ENCODE data around the gene MARF1.
"Not testable (repeated sequence)": the region's sequence is repeated elsewhere in the genome, so short reads cannot be mapped to it uniquely, and the experiment has no call there.

Gene MARF1

DNA sequence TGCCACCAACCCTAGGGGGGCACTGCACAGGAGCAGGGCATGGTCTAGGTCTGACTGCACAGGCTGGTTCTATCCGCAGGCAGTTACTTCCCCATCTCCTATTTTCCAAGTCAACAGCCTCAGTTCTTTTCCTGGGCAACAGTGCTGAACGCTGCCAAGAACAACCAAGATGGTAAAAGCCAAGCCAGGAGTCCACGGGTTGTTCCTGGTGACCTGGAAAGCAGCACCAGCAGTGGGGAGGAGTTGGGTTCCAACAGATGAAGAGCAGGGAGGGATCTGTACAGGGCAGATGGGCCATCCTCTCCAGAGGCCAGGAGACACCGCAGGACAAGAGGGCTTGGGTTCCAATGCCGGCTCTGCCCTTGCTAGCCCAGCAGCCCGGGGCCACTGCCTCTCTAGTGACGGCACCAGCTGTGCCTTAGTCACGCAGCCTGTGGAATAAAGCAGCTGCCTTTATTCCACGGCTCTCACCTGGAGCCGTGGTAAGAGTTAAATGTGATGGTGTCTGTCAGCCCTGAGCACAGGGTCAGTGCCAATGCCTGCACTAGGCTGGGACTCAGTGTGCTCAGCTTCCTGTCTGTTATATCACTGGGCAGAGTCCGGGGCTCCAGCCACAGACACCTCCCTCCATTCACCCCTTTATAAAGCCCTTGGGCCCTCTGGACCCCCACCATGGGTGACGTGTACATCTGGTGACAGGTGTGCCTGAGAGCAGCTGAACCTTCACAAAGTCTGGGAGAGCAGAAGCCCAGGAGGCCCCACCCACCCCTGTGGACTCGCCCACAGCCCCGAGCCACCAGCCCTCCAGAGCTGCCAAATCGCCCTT, 44.9 kb downstream of the MARF1 start:
- no peak for DNase-seq (ENCODE audit: low spot score)

DNA sequence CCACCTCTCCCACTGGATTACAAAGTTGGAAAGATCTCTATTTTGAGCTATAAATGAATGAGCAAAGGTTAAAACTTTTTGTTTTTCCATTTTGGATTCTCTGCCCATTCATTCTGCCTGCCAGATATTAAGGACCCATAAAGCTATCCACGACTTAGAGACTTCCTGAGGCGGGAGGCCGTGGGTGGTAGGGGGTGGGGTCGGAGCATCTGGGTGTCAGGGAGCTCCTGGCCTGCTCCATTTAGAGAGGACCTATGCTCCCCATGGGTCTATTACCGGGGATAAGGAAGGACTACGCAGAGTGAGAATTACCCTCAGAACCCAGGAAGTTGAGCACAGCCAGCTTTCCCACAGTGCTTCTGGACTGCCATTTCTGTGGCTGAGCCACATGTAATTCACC, 45.8 kb downstream of the MARF1 start:
- DNase-seq (ENCODE audit: low spot score) = no peak

DNA sequence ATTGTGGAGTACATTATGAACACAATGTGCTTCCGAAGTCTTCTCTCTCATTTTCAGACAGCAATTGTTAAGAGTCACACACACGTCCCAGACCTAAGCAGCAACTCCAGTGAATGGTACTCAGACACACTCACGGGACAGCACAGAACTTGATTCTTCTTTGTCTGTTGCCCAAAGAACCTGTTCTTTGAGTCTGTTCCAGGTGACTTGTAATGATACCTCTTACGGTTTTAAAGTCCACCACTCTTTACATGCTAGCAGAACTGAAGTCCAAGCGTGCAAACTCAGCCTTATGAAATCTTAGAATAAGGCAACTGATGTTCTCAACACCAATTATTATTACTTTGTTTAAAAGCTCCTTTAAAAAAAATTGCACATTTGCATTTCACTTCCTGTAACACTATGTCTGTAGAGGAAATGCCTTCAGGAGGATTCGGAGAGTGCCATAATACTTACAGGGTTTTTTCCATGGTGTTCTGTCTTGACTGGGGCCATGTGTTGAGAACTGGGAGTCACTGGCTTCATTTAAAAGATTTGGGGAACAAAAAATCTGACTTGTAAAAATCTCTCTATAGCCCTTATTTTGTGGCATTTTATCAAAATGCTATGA, 48.1 kb downstream of the MARF1 start:
- DNase-seq (ENCODE audit: low spot score) = no peak

DNA sequence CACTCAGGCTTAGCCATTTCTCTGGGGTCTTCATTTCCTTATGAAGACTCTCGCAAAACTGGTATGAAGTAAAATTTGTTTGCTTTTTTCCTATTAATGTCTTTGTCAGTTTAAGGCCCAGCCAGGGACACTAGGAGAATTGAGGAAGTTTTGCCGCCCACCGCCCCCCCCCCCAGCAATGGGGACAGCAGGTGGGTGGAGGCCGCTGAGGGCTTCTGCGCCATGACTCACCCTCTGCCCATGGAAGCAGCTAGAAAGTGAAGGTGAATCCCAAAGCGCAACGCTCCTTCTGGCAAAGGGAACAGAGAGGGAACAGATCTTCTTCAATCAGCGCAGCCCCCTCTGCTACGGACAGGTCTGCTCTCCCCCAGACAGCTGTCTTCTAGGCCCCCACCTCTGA, 49.7 kb downstream of the MARF1 start:
- no peak for DNase-seq (ENCODE audit: low spot score)

DNA sequence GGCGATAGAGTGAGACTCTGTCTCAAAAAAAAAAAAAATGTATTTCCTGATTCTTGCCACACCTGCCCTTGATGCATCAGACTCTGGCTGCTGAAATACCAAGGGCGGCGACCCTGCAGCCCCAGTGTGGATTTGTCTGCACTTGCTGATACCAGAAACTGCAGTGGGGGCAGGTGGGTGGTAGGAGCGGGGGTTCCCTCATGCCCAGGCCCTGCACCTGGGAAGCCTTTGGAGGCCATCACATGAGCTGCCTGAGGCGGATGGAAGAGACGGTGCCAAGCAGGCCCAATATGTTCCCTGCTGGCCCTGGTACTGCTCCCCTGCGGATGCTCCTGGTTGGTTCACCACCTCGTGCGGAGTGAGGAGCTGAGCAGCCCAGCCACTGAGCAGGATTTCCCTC, 50.6 kb downstream of the MARF1 start:
- no peak for DNase-seq (ENCODE audit: low spot score)

DNA sequence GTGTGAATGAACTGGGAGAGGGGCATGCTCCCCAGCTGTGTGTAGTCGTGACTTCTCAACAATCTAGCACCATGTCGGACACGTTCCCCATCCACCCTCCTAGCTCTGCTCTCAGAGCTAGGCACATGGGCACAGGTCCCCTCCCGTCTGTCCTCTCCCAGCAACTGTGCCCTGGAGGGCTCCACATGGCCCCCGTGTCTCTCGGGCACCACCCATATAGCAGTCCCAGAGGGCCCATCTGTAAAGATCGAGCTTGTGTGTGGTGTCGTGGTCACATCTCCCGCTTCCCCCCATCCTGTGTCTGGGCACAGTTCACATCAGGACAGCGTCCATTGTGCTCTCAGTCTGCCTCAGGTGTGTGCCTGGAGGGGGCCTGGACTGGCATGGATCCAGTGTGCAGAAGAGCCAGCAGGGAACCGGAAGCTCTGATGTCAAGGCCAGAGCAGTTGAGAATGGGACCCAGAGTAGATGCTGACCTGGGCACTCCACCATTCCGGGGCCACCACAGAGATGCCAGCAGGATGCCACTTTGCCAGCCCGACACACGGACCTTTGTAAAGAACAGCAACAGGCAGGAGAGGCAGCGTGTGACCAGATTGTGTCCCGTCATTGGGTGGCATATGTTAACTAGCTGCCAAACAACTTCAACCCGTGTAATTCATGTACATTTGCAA, 55.7 kb downstream of the MARF1 start:
- DNase-seq (ENCODE audit: low spot score) = no peak

DNA sequence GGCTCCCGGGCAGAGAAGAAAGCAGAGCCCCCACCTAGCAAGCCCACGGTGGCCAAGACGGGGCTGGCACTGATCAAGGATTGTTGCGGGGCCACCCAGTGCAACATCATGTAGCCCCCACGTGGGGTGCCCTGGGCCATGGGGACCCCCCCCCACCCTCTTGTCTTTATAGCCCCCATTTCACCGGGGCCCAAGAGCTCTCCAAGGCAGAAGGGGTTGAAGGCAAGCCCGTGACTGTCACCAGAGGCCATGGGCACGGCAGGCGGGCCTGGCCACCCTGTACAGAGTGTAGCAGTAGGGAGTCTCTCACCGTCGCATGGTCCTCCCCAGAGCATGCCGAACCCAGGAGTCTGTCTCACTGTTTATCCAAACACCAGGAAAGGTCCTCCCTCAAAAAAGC, 56.2 kb downstream of the MARF1 start:
- DNase-seq (ENCODE audit: low spot score) = no peak

DNA sequence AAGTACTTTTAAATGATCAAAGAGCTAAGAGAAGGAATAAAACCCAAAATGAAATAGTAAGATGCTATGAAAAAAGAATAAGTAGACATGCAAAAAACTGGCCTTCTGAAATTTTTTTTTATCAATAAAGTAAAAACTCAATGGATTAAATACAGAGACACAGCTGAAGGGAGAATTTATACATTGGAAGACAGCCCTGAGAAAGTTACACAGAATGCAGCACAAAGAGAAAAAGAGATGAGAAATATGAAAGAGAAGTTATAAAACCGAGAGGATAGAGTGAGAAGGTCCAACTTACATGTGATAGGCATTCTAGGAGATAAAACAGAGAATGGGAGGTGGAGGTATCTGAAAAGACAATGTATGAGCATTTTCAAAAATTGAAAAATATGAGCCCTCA, 57.0 kb downstream of the MARF1 start:
- no peak for DNase-seq (ENCODE audit: low spot score)

DNA sequence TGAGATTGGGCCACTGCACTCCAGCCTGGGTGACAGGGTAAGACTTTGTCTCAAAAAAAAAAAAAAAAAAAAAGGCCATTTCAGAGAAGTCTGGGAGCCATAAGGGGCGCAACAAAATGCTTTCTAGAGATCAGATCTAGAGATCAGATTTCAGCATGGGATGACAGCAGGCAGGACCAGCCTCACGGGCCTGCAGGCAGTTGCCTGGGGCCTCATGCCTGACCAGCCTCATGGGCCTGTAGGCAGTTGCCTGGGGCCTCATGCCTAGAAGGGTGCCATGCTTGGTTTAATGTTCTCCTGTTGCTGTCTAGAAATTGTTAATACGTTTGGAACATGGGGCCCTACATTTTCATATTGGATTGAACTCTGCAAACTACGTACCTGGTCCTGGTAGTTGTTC, 59.4 kb downstream of the MARF1 start:
- no peak for DNase-seq (ENCODE audit: low spot score)

DNA sequence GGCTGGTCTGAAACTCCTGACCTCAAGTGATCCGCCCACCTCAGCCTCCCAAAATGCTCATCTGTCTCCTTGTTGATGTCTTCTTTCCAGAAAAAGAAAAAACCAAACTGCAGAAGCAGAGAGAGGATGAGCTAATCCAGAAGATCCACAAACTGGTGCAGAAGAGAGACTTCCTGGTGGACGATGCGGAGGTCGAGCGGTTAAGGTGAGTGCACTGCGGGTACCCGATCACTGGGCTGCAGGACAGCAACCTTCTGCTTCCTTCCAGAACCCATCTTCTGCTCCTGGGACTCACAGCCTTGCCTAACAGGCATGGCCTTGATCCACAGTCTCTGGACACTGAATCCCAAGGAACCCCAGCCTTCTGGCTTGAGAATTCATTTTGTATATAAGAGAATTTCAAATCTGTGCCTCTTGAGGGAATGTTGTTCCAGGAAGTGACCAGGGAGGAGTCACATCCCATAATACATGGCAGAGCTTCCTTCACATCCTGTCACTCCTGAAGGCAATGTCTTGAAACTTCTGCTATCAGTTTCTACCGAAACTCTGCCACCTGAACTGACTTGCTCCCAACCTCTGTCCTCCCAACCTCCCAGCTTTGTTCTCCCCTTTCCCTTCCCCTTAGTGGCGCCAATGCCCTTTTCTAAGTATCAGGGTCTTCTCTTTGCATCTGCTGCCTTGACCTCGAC, 61.7 kb downstream of the MARF1 start:
- no peak for DNase-seq (ENCODE audit: low spot score)

DNA sequence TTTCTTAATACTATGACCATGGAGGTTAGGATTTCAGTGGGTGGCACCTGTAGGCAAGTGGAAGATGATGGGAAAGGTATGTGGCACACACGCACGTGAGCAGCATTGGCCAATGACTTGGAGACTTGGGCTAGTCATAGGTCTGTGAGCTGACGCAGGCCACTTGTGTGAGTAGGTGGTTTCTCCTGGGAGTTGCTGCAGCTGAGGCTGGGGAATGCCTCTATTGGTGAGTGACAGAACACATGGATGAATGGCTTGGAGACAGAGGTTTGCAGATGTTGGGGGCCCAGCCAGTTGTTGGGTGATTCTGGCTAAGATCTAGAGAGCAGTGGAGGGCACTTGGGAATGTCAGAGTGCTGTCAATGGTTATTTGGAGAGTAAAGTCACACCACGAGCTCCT, 64.1 kb downstream of the MARF1 start:
- no peak for DNase-seq (ENCODE audit: low spot score)

DNA sequence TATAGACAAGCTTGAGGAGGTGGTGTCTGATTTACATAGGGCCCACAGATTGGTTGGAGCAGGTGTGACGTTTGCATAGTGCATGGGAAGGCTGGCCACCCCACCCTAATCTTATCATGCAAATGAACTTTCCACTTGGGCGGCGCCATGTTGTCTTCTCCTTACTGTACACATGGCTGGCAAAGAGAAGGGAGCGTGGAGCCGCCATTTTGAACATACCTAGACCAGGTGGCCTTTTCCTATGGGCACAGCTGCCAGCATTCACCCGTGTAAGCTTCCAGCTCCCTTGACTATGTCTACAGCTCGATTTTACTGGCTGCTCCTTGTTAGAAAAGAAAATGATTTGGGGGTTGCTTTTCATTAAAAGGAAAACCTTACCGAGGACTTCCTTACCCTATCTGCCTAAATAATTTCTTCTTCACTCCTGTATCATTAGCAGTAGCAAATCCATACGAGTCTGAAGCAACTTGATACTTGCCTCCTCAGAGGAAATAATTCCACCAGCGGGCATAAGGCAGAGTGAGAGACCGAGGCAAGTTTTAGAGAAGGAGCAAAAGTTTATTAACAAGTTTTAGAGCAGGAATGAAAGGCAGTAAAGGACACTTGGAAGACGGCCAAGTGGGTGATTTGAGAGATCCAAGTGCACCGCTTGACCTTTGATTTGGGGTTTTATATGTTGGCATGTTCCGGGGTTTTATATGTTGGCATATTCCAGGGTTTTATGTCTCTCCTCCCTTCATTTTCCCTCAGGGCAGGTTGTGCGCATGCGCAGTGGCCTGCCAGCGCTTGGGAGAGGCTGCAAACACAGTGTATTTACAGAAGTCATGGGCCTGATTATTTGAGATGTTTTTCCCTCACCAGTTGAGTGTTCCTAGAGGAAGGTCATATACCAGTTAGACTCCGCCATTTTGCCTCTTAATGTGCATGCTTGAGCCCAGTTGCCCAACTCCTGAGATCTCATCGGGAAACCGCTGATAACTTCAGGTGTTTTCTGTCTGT, 65.7 kb downstream of the MARF1 start:
- DNase-seq (ENCODE audit: low spot score) = no peak

DNA sequence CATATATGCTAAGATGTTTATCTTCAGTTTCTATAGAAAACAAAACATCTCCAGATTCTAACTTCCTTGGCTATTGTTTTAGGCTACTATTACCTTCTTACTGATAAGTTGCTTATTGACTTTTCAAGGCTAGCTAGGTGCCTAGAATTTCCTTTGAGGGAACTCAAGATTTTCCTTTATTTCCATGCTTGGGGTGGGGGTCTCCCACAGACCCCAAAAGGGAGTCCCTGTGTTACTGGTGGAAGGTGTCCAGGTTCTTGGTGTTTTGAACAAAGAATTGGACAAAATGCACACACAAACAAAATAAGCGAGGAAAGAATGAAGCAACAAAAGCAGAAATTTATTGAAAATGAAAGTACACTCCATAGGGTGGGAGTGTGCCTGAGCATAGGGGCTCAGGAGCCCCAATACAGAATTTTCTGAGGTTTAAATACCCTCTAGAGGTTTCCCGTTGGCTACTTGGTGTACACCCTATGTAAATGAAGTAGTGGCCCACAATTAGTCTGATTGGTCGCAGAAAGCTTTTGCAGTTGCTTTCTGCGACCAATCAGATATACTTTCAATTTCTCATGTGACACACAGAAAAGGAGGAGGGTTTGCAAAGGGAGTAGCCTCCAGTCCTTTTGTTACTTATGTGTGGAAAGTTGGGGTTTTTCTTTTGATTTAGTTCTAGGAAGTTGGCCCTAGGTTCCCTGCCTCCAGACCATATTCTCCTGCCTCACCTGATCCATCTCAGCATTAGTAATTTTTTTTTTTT, 67.5 kb downstream of the MARF1 start:
- no peak for DNase-seq (ENCODE audit: low spot score)

DNA sequence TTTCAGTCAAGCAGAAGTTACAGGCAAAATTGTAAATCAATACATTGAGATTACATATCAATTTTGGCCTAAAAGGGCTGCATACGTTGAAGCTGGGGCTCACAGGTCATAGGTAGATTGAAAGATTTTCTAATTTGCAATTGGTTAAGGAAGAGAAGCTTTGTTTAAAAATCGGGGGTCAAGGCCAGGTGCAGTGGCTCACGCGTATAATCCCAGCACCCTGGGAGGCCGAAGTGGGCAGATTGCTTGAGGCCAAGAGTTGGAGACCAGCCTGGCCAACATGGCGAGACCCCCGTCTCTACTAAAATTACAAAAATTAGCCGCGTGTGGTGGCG, 68.4 kb downstream of the MARF1 start:
- DNase-seq (ENCODE audit: low spot score) = no peak

DNA sequence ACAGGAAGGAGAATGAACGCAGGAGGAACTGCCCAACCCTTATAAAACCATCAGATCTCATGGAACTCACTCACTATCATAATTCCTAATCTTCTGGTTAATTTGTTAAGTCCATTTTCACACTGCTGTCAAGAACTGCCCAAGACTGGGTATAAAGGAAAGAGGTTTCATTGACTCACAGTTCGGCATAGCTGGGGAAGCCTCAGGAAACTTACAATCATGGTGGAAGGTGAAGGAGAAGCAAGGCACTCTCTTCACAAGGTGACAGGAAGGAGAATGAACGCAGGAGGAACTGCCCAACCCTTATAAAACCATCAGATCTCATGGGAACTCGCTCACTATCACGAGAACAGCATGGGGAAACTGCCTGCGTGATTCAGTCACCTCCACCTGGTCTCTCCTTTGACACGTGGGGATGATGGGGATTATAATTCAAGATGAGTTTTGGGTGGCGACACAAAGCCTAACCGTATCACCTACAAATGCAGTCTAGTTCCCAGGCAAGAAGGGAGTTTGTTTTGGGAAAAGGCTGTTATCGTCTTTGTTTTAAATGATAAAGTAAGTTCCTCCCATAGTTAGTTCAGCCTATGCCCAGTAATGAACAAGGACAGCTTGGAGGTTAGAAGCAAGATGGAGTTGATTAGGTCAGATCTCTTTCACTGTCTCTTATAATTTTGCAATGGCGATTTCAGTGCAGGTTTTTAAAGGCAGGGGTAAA, 68.9 kb downstream of the MARF1 start:
- not testable (repeated sequence) for DNase-seq (ENCODE audit: low spot score)

DNA sequence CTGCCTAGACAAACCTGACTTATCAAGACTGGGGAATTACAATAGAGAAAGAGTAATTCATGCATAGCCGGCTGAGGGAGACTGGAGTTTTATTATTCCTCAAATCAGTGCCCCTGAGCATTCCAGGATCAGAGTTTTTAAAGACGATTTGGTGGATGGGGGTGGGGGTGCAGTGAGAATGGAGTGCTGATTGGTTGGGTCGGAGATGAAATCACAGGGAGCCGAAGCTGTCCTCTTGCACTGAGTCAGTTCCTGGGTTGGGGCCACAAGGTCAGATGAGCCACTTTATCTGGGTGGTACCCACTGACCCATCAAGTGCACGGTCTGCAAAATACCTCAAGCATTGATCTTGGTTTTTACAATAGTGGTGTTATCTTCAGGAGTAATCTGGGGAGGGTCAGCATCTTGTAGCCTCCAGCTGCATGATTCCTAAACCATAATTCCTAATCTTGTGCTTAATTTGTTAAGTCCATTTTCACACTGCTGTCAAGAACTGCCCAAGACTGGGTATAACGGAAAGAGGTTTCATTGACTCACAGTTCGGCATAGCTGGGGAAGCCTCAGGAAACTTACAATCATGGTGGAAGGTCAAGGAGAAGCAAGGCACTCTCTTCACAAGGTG, 69.6 kb downstream of the MARF1 start:
- no peak for DNase-seq (ENCODE audit: low spot score)

DNA sequence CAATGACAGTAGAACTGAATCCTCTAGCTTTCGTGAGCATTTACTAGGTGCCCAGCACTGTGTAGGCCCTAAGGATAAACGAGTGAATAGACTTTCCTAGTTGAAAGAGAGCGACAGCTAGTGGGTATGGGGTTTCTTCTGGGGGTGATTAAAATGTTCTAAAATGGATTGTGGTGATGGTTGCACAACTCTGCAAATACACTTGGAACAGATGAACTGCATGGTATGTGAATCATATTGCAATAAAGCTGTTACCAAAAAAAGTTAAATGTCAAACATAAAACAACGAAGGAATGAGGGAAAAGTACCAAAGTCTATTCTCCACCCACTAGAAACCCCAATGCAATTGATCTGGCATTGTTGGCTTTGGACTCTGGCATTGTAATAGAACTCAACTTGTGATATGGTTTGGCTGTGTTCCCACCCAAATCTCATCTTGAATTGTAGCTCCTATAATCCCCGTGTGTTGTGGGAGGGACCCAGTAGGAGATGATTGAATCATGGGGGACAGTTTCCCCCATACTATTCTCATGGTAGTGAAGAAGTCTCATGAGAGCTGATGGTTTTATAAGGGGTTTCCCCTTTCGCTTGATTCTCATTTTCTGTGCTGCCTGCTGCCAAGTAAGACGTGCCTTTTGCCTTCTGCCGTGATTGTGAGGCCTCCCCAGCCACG, 70.5 kb downstream of the MARF1 start:
- peak; percentile 76 for DNase-seq (ENCODE audit: low spot score)

DNA sequence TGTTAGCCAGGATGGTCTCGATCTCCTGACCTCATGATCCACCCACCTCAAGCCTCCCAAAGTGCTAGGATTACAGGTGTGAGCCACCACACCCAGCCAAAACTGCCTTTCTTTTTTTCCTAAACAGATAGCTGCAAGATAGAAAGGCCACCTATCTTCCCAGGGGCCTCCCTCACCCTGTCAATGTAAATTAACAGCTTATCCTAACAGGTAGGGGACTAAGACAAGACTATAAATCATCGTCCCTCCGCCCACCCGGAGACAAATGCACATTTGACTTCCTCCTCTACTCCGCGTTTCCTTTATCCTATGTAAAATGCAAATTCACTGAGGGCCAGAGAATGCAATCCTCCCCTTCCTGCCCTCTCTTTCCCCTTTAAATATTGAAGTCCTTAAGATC, 71.4 kb downstream of the MARF1 start:
- DNase-seq (ENCODE audit: low spot score) = no peak

DNA sequence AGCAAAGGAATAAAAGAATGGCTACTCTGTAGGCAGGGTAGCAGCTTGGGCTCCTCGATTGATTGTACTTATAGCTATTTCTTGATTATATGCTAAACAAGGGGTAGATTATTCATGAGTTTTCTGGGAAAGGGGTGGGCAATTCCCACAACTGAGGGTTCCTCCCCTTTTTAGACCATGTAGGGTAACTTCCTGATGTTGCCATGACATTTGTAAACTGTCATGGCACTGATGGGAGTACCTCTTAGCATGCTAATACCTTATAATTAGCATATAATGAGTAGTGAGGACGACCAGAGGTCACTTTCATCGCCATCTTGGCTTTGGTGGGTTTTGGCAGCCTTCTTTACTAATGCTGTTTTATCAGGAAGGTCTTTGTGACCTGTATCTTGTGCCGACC, 72.3 kb downstream of the MARF1 start:
- not testable (repeated sequence) for DNase-seq (ENCODE audit: low spot score)
